Midbrain (tissue), 1 donor: Measurements from ENCODE around the gene PNKP.

Experiments
- DNase-seq: peaks from one replicate; lab custom pipeline; 2025; lab: John Stamatoyannopoulos, UW

The PNKP gene

DNA sequence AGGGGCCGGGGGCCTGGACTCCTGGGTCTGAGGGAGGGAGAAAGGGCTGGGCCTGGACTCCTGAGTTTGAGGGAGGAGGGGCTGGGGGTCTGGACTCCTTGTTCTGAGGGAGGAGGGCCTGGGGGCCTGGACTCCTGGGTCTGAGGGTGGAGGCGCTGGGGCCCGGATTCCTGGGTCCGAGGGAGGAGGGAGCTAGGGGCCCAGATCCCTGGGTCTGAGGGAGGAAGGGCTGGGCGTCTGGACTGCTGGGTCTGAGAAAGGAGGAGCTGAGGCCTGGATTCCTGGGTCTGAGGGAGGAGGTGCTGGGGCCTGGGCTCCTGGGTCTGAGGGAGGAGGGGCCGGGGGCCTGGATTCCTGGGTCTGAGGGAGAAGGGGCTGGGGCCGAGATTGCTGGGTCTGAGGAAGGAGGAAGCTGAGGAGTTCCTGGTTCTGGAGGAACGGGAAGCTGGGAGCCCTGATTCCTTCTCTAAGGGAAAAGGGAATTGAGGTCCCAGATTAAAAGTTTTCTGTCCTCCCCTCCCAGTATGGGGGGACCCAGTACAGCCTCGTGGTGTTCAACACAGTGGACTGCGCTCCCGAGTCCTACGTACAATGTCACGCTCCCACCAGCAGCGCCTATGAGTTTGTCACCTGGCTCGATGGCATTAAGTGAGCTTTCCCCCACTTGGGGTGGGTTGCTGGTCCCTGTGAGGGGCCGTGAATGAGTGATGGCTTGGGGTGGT is 48.6 kb downstream of the PNKP start:
- no peak for DNase-seq

- DNase-seq: peak; percentile 90
Observed at GRCh38 chr19:49817964-49818648, 49.3 kb downstream of the PNKP start, which contains the start of gene MED25. Gene MED25, plus strand, starts transcription at chr19:49818289. Its CDS starts 53 bp downstream, at chr19:49818342.

DNA sequence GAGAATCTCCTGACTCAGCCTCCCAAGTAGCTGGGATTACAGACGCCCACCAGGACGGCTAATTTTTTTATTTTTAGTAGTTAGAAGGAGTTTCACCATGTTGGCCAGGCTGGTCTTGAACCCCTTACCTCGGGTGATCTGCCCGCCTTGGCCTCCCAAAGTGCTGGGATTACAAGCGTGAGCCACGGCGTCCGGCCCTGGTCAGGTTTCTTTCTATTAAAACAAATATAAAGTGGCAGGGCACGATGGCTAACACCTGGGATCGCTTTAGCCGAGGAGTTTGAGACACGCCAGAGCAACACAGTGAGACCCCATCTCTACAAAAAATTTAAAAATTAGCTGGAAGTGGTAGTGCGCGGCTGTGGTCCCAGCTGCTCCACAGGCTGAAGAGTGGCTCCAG is 50.8 kb downstream of the PNKP start:
- DNase-seq: no peak

DNA sequence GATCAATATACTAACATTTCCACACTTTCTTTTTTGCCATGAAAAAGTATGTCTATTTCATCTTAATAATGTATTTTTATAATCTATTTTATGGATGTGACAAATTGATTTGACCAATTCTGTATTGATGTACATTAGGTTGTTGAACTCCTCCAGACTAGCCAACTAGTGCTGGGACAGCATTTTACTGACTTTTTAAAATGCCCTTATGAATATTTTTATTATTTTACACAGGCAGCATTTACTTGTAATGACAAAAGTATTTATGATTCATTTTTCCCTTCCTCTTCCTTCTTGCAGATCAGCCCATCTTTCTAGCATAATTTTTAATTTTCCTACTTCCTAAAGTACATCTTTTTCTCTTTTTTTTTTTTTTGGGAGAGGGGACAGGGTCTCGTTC is 53.4 kb downstream of the PNKP start:
- DNase-seq: no peak

GRCh38 chr19:49812997-49813861 is 54.1 kb downstream of the PNKP start, which contains the start of gene FUZ:
Gene FUZ, minus strand, starts transcription at chr19:49813292. Its CDS starts 186 bp downstream, at chr19:49813106.
- DNase-seq: peak; percentile 99

DNA sequence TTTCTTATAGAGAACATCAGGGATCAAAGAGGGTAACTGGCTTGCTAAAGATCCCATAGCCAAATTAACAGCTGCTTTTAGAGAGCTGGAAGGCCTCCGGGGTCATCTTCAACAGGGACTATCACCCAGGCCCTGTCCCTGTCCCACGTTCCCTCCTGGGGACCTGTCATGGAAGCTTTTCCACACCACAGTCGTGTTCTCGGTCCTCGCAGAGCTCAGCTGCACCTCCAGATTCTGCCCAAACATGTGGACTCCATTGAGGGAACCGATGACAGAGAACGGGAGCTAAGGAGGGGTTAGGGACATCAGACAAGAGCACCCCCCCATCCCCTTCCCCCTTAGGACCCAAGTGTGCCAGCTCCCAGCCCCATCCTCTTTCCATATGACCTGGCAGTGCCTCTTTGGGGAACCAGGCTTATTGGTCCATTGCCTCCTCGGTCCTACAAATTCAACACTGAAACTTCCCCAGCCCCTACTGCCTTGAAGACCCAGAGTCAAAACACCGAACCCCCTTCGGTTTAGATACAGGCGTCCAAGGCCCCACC is 54.9 kb downstream of the PNKP start:
- peak; percentile 48 for DNase-seq

- DNase-seq: no peak
Observed at GRCh38 chr19:49811328-49811727, 56.0 kb downstream of the PNKP start.
